HG02798 (cell line): ENCODE results near the gene RBKS.
"Not testable (repeated sequence)": the region's sequence is repeated elsewhere in the genome, so short reads cannot be mapped to it uniquely, and the experiment has no call there.

Experiments used
- ATAC-seq: cut with Tn5 transposase; IDR thresholded peaks from one replicate; pipeline ENCODE4 v1.9.1; 2021; ENCODE audit warnings: mild to moderate bottlenecking; ENCODE audit not compliant: unreplicated experiment, poor library complexity

RBKS gene

GRCh38 chr2:27907547-27907946 lies 17.4 kb upstream of the RBKS start:
- no peak for ATAC-seq

GRCh38 chr2:27906074-27906473 lies 15.9 kb upstream of the RBKS start:
- ATAC-seq: no peak

GRCh38 chr2:27904405-27904665 lies 14.1 kb upstream of the RBKS start:
- ATAC-seq: no peak

GRCh38 chr2:27903649-27904404 lies 13.6 kb upstream of the RBKS start:
- no peak for ATAC-seq

- ATAC-seq: no peak
These were observed 12.8 kb upstream of the RBKS start for GRCh38 chr2:27903018-27903417.

GRCh38 chr2:27902098-27902497 lies 11.9 kb upstream of the RBKS start:
- ATAC-seq: no peak

- ATAC-seq: no peak
These were observed 11.0 kb upstream of the RBKS start for GRCh38 chr2:27901234-27901633.

GRCh38 chr2:27897717-27898116 lies 7.5 kb upstream of the RBKS start:
- ATAC-seq: no peak

GRCh38 chr2:27893006-27893405 lies 2.8 kb upstream of the RBKS start:
- ATAC-seq: no peak

- no peak for ATAC-seq
These were observed 1.5 kb upstream of the RBKS start for GRCh38 chr2:27891673-27892105.

- peak; percentile 22 for ATAC-seq
These were observed 911 bp upstream of the RBKS start for GRCh38 chr2:27890924-27891672.

- no peak for ATAC-seq
These were observed 427 bp downstream of the RBKS start for GRCh38 chr2:27889774-27890145.

GRCh38 chr2:27888790-27889189 lies 1.4 kb downstream of the RBKS start:
- no peak for ATAC-seq

GRCh38 chr2:27887830-27888229 lies 2.4 kb downstream of the RBKS start:
- no peak for ATAC-seq

- no peak for ATAC-seq
These were observed 3.1 kb downstream of the RBKS start for GRCh38 chr2:27887111-27887510.

GRCh38 chr2:27886322-27886721 lies 3.9 kb downstream of the RBKS start:
- no peak for ATAC-seq

GRCh38 chr2:27885661-27886060 lies 4.5 kb downstream of the RBKS start:
- no peak for ATAC-seq

- ATAC-seq: no peak
These were observed 5.0 kb downstream of the RBKS start for GRCh38 chr2:27885234-27885633.

- no peak for ATAC-seq
These were observed 5.6 kb downstream of the RBKS start for GRCh38 chr2:27884601-27885000.

GRCh38 chr2:27882584-27882922 lies 7.6 kb downstream of the RBKS start:
- not testable (repeated sequence) for ATAC-seq

- not testable (repeated sequence) for ATAC-seq
These were observed 8.2 kb downstream of the RBKS start for GRCh38 chr2:27881815-27882583.
